ENCODE measurements around the gene NKAIN2.

NKAIN2 gene

GRCh38 chr6:124753562-124754105, 950.0 kb downstream of the NKAIN2 start:
- no peak for ATAC-seq
- TF ChIP-seq ESRRG (CRISPR knock-in tag; IDR thresholded peaks at IDR 0.05) (no peak), CSRNP3 (CRISPR knock-in tag; IDR thresholded peaks at IDR 0.05) (no peak), CSDC2 (CRISPR knock-in tag; IDR thresholded peaks at IDR 0.05) (no peak), TCF4 (CRISPR knock-in tag; IDR thresholded peaks at IDR 0.05; ENCODE audit: borderline replicate concordance) (no peak), PPARA (CRISPR knock-in tag; IDR thresholded peaks at IDR 0.05; ENCODE audit: borderline replicate concordance) (no peak), BACH2 (CRISPR knock-in tag; IDR thresholded peaks at IDR 0.05; ENCODE audit: borderline replicate concordance) (no peak), ZFP30 (CRISPR knock-in tag; IDR thresholded peaks at IDR 0.05) (no peak), RARB (CRISPR knock-in tag; IDR thresholded peaks at IDR 0.05) (no peak), ZNF70 (CRISPR knock-in tag; IDR thresholded peaks at IDR 0.05) (no peak), TOX (CRISPR knock-in tag; IDR thresholded peaks at IDR 0.05; ENCODE audit: borderline replicate concordance) (no peak), ISL1 (CRISPR knock-in tag; IDR thresholded peaks at IDR 0.05) (no peak)
- TF ChIP-seq, protein P1, sequence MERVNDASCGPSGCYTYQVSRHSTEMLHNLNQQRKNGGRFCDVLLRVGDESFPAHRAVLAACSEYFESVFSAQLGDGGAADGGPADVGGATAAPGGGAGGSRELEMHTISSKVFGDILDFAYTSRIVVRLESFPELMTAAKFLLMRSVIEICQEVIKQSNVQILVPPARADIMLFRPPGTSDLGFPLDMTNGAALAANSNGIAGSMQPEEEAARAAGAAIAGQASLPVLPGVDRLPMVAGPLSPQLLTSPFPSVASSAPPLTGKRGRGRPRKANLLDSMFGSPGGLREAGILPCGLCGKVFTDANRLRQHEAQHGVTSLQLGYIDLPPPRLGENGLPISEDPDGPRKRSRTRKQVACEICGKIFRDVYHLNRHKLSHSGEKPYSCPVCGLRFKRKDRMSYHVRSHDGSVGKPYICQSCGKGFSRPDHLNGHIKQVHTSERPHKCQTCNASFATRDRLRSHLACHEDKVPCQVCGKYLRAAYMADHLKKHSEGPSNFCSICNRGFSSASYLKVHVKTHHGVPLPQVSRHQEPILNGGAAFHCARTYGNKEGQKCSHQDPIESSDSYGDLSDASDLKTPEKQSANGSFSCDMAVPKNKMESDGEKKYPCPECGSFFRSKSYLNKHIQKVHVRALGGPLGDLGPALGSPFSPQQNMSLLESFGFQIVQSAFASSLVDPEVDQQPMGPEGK (CRISPR knock-in tag; IDR thresholded peaks at IDR 0.05; ENCODE audit: borderline replicate concordance): no peak

DNA sequence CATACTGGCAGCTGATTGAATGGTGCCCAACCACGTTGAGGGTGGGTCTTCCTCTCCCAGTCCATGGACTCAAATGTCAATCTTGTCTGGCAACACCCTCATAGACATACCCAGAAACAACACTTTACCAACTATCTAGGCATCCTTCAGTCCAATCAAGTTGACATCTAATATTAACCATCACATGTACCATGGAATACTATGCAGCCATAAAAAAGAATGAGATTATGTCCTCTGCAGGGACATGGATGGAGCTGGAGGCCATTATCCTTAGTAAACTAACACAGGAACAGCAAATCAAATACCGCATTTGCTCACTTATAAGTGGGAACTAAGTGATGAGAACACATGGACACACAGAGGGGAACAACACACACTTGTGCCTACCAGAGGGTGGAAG, 951.7 kb downstream of the NKAIN2 start:
- TF ChIP-seq TCF4 (CRISPR knock-in tag; IDR thresholded peaks at IDR 0.05; ENCODE audit: borderline replicate concordance): no peak
- TF ChIP-seq ZFP30 (CRISPR knock-in tag; IDR thresholded peaks at IDR 0.05): no peak
- no peak for TF ChIP-seq ZNF70 (CRISPR knock-in tag; IDR thresholded peaks at IDR 0.05)
- TF ChIP-seq ZNF8 (CRISPR knock-in tag; IDR thresholded peaks at IDR 0.05): no peak
- TF ChIP-seq ZFP3 (CRISPR knock-in tag; IDR thresholded peaks at IDR 0.05): no peak
- no peak for TF ChIP-seq PPARA (CRISPR knock-in tag; IDR thresholded peaks at IDR 0.05; ENCODE audit: borderline replicate concordance)
- TF ChIP-seq, protein P2, sequence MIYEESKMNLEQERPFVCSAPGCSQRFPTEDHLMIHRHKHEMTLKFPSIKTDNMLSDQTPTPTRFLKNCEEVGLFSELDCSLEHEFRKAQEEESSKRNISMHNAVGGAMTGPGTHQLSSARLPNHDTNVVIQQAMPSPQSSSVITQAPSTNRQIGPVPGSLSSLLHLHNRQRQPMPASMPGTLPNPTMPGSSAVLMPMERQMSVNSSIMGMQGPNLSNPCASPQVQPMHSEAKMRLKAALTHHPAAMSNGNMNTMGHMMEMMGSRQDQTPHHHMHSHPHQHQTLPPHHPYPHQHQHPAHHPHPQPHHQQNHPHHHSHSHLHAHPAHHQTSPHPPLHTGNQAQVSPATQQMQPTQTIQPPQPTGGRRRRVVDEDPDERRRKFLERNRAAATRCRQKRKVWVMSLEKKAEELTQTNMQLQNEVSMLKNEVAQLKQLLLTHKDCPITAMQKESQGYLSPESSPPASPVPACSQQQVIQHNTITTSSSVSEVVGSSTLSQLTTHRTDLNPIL (CRISPR knock-in tag; IDR thresholded peaks at IDR 0.05; ENCODE audit: low read depth): no peak
- no peak for ATAC-seq

DNA sequence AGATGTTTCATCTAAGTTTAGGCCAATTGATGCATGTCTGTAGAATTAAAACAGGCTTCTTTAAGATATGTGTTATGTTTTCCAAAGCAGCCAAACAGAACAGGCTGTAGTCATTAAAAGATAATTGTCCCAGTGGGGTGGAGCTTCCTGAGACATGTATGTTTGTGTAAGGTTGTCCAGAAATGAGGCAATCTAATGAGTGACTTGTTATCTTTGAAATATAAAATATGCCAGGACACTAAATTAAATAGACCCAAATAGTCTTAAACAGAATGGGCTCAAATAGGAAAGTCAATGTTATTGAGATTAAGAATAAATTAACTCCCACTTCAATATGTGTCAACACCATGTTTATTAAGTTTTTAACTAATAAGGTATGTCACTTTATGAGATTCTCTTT, 953.9 kb downstream of the NKAIN2 start:
- no peak for ATAC-seq
- TF ChIP-seq ZFP30 (CRISPR knock-in tag; IDR thresholded peaks at IDR 0.05) (no peak), PPARA (CRISPR knock-in tag; IDR thresholded peaks at IDR 0.05; ENCODE audit: borderline replicate concordance) (no peak), BACH2 (CRISPR knock-in tag; IDR thresholded peaks at IDR 0.05; ENCODE audit: borderline replicate concordance) (no peak), ESRRG (CRISPR knock-in tag; IDR thresholded peaks at IDR 0.05) (no peak), ZFP3 (CRISPR knock-in tag; IDR thresholded peaks at IDR 0.05) (no peak), ZNF565 (CRISPR knock-in tag; conservative IDR thresholded peaks at IDR 0.05; ENCODE audit: low read depth) (no peak), CSRNP3 (CRISPR knock-in tag; IDR thresholded peaks at IDR 0.05) (no peak), CSDC2 (CRISPR knock-in tag; IDR thresholded peaks at IDR 0.05) (no peak)
- TF ChIP-seq, protein P3, sequence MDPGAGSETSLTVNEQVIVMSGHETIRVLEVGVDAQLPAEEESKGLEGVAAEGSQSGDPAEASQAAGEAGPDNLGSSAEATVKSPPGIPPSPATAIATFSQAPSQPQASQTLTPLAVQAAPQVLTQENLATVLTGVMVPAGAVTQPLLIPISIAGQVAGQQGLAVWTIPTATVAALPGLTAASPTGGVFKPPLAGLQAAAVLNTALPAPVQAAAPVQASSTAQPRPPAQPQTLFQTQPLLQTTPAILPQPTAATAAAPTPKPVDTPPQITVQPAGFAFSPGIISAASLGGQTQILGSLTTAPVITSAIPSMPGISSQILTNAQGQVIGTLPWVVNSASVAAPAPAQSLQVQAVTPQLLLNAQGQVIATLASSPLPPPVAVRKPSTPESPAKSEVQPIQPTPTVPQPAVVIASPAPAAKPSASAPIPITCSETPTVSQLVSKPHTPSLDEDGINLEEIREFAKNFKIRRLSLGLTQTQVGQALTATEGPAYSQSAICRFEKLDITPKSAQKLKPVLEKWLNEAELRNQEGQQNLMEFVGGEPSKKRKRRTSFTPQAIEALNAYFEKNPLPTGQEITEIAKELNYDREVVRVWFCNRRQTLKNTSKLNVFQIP (CRISPR knock-in tag; IDR thresholded peaks at IDR 0.05; ENCODE audit: borderline replicate concordance, low read depth): no peak
- TF ChIP-seq, protein P1 (CRISPR knock-in tag; IDR thresholded peaks at IDR 0.05; ENCODE audit: borderline replicate concordance): no peak
